Activated CD4-positive, alpha-beta T cell treated with anti-CD3 and anti-CD28 coated beads for 48 hours (primary cell): ENCODE results near the gene PCDH1.
"Not testable (repeated sequence)": the region's sequence is repeated elsewhere in the genome, so short reads cannot be mapped to it uniquely, and the experiment has no call there.

Experiments
- DNase-seq: peaks from one replicate; pipeline ENCODE4 v3.0.0-alpha.2; 2020

PCDH1 gene

GRCh38 chr5:141826674-141827073, 51.5 kb downstream of the PCDH1 start:
- DNase-seq: no peak

GRCh38 chr5:141825791-141826560, 52.2 kb downstream of the PCDH1 start:
- no peak for DNase-seq

- DNase-seq: no peak
Observed at GRCh38 chr5:141825241-141825671, 53.0 kb downstream of the PCDH1 start.

- DNase-seq: no peak
Observed at GRCh38 chr5:141824717-141825116, 53.5 kb downstream of the PCDH1 start.

- DNase-seq: no peak
Observed at GRCh38 chr5:141823056-141823455, 55.2 kb downstream of the PCDH1 start.

- no peak for DNase-seq
Observed at GRCh38 chr5:141822144-141822543, 56.1 kb downstream of the PCDH1 start.

- DNase-seq: no peak
Observed at GRCh38 chr5:141821430-141821925, 56.7 kb downstream of the PCDH1 start.

- DNase-seq: not testable (repeated sequence)
Observed at GRCh38 chr5:141820686-141821085, 57.5 kb downstream of the PCDH1 start.

GRCh38 chr5:141817631-141818030, 60.6 kb downstream of the PCDH1 start:
- DNase-seq: no peak

GRCh38 chr5:141816598-141817399, 61.4 kb downstream of the PCDH1 start:
- no peak for DNase-seq

- DNase-seq: no peak
Observed at GRCh38 chr5:141815796-141816180, 62.4 kb downstream of the PCDH1 start.

GRCh38 chr5:141815051-141815795, 63.0 kb downstream of the PCDH1 start:
- no peak for DNase-seq

- peak; percentile 66 for DNase-seq
Observed at GRCh38 chr5:141814064-141814964, 63.9 kb downstream of the PCDH1 start.

- DNase-seq: no peak
Observed at GRCh38 chr5:141812512-141812911, 65.7 kb downstream of the PCDH1 start.

- peak; percentile 45 for DNase-seq
Observed at GRCh38 chr5:141811287-141812155, 66.7 kb downstream of the PCDH1 start.

GRCh38 chr5:141810702-141811101, 67.5 kb downstream of the PCDH1 start:
- DNase-seq: no peak

- DNase-seq: no peak
Observed at GRCh38 chr5:141809380-141810096, 68.7 kb downstream of the PCDH1 start.

- no peak for DNase-seq
Observed at GRCh38 chr5:141808857-141809256, 69.4 kb downstream of the PCDH1 start.

GRCh38 chr5:141807732-141808131, 70.5 kb downstream of the PCDH1 start:
- no peak for DNase-seq

- DNase-seq: no peak
Observed at GRCh38 chr5:141807329-141807728, 70.9 kb downstream of the PCDH1 start.
